Retinal pigment epithelial cell (primary cell): Measurements from ENCODE around the gene UGT2B17.
"Not testable (repeated sequence)": the region's sequence is repeated elsewhere in the genome, so short reads cannot be mapped to it uniquely, and the experiment has no call there.

ENCODE experiments used
- DNase-seq: peaks from one replicate; pipeline ENCODE4 v3.0.0-alpha.2; 2010; ENCODE audit warnings: low read depth
- H3K4me3 ChIP-seq: 2 replicates; pipeline ENCODE4 v1.5.1; 2011; ENCODE audit warnings: mild to moderate bottlenecking, low read length, control low read depth, moderate library complexity
- TF ChIP-seq, protein P1 (sequence below): conservative IDR thresholded peaks from 2 replicates; pipeline ENCODE4 v1.5.1; 2011; ENCODE audit warnings: low read depth, low read length, control low read depth, inconsistent platforms

UGT2B17 gene

GRCh38 chr4:68581383-68582338, 5.5 kb upstream of the UGT2B17 start:
- no peak overlapping the region for H3K4me3 ChIP-seq
- TF ChIP-seq, protein P1, sequence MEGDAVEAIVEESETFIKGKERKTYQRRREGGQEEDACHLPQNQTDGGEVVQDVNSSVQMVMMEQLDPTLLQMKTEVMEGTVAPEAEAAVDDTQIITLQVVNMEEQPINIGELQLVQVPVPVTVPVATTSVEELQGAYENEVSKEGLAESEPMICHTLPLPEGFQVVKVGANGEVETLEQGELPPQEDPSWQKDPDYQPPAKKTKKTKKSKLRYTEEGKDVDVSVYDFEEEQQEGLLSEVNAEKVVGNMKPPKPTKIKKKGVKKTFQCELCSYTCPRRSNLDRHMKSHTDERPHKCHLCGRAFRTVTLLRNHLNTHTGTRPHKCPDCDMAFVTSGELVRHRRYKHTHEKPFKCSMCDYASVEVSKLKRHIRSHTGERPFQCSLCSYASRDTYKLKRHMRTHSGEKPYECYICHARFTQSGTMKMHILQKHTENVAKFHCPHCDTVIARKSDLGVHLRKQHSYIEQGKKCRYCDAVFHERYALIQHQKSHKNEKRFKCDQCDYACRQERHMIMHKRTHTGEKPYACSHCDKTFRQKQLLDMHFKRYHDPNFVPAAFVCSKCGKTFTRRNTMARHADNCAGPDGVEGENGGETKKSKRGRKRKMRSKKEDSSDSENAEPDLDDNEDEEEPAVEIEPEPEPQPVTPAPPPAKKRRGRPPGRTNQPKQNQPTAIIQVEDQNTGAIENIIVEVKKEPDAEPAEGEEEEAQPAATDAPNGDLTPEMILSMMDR, result no peak
- no peak for DNase-seq

DNA sequence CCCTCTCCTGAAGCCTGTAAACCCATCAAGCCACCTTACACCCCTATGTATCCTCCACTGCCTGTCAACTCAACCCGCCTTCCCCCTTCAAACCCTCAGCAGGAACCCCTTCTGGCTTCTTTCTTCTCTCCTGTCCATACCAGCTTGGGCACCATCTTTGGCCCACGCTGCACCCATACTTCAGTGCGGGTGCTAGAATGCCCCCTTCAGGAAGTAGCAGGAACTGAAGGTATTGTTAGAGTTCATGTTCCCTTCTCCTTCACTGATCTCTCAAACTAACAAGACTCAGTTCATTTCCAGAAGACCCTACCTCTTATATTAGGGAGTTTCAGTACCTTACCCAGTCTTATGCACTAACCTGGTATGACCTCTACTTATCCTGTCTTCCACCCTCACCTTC, 1.5 kb upstream of the UGT2B17 start:
- H3K4me3 ChIP-seq, result no peak overlapping the region
- no peak for DNase-seq
- TF ChIP-seq, protein P1, result no peak

GRCh38 chr4:68575636-68576035, 486 bp downstream of the UGT2B17 start:
- H3K4me3 ChIP-seq, DNase-seq: not testable (repeated sequence)

DNA sequence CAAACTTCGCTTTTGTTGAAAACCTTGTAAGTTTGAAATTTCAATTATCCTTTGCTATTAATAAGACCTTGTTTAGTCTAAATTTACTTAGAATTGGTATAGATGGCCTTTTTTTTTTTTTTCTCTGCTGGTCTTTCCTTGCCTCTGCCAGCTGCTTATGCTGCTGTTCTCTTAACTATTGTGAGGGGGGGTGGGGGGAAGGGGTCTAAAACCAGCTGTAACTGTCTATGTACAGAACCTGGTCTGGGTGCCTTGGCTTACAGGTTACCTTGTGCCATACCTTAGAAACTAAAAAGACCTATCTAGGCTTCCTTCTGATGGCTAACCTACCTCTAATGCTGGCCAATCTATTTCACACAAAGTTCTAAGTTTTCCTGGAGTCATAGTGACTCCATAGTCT, 1.0 kb downstream of the UGT2B17 start:
- H3K4me3 ChIP-seq, result no peak overlapping the region
- TF ChIP-seq, protein P1, result no peak
- no peak for DNase-seq

DNA sequence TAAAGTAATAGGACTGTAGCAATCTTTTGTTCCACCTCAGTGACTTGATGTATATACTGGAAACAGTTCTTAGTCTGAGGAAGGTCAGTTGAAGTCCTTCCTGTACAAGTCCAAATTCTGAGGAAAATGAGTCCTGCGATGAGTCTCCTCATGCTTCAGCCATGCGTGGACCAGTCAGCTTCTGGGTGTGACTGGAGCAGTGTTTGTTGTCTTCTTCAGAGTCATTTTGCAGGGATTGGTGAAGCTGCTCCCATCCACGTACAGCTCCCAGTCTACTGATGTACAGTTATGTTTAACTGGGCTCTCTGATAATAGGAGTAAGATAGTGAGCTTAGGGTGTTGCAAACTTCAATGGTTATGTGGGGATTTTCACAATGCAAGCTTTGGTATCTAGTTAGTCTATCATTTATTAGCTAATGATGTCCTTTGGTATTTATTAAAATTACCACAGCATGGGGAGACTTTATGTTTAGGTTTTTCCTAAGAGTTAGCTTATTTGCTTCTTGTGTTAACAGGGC, 3.4 kb downstream of the UGT2B17 start:
- TF ChIP-seq, protein P1, result no peak
- no peak for DNase-seq
- H3K4me3 ChIP-seq, result no peak overlapping the region

DNA sequence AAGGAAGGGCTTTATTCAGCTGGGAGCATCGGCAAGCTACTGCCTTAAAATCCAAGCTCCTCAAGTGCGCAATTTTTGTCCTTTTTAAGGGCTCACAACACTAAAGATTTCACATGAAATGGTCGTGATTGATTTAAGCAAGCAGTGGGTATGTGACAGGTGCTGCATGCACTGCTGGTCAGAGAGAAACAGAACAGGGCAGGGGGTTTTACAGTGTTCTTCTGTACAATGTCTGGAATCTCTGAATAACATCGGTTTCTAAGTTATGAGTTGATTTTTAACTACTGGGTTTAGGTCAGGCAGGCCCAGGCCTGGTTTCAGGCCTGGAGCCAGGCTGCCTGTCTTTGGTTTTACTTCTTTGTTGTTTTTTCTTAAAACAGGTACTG, 6.0 kb downstream of the UGT2B17 start:
- no peak for DNase-seq
- TF ChIP-seq, protein P1, result no peak
- no peak overlapping the region for H3K4me3 ChIP-seq

- TF ChIP-seq, protein P1, result no peak
- no peak for DNase-seq
- H3K4me3 ChIP-seq, result no peak overlapping the region
Measured at GRCh38 chr4:68569466-68570121, 6.5 kb downstream of the UGT2B17 start.

- not testable (repeated sequence) for H3K4me3 ChIP-seq, DNase-seq
Measured at GRCh38 chr4:68569036-68569435, 7.1 kb downstream of the UGT2B17 start.

DNA sequence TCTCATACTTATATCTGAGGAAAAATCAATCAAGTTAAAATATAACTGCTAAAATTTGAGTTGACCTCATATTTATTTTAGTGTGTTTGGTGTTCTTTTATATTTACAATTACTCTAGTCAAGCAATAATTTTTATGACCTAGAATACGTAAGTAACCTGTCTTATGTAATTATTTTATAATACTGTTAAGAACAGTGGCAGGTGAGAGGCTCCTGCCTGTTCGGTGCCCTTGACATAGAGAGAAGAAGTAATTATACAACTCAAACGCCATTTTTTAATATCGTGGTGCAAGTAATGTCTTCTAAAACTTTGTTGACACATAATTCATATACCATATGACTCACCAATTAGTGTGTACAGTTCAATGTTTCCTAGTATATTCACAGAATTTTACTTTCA, 7.6 kb downstream of the UGT2B17 start:
- H3K4me3 ChIP-seq, DNase-seq: not testable (repeated sequence)

DNA sequence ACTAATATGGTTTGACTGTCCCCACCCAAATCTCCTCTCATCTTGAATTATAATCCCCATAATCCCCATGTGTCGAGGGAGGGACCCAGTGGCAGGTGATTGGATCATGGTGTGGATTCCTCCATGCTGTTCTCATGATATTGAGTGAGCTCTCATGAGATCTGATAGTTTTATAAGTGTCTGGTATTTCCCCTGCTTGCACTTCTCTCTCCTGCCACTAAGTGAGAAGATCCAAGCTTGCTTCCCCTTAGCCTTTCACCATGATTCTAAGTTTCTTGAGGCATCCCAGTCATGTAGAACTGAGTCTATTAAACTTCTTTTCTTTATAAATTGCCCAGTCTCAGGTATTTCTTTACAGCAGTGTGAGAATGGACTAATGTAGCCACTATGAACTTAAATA, 9.8 kb downstream of the UGT2B17 start:
- H3K4me3 ChIP-seq, DNase-seq: not testable (repeated sequence)

GRCh38 chr4:68565082-68565481, 11.0 kb downstream of the UGT2B17 start:
- not testable (repeated sequence) for H3K4me3 ChIP-seq, DNase-seq
